T-cell (primary cell): ENCODE results near the gene AMY1B. TPM values are rescaled to one million over a fixed set of nuclear protein-coding genes. Genes with fewer than 3 reads are reported as not detected.
"Not testable (repeated sequence)": the region's sequence is repeated elsewhere in the genome, so short reads cannot be mapped to it uniquely, and the experiment has no call there.

Experiments
- ATAC-seq, 4 experiments: fragments of 200-7000 bp in 3 of 4; fragments of 150-1000 bp in 1 of 4; cut with Tn5 transposase; replicated peaks in 1 of 4; 1 replicate in 3 of 4; 2 replicates in 1 of 4; pipeline ENCODE4 v1.10.0; 2021; ENCODE audit warnings: moderate library complexity in 3 of 4, mild to moderate bottlenecking in 2 of 4, moderate number of reproducible peaks in 1 of 4
- CTCF ChIA-PET, 2 donors: fragments of 300-600 bp; sonication (Branson Sonifier 250); formaldehyde crosslinking; loops; one replicate each; lab custom pipeline; 2022; ENCODE audit warnings: antibody characterized with exemption in 2 of 2; lab: Charles Lee
- POLR2A ChIA-PET, 2 donors: fragments of 300-600 bp; sonication (Branson Sonifier 250); formaldehyde crosslinking; loops; one replicate each; lab custom pipeline; 2022; ENCODE audit warnings: antibody characterized with exemption in 2 of 2; lab: Charles Lee
- DNase-seq, 35 experiments: peaks; one replicate each; pipeline versions ENCODE4 v3.0.0 to v3.0.0-alpha.2; 2013 to 2023
- H3K27ac ChIP-seq: one replicate; pipeline ENCODE4 v1.5.1; 2013; ENCODE audit warnings: low read length
- H3K27me3 ChIP-seq, 2 experiments: replicated peaks in 1 of 2; 1 replicate in 1 of 2; 2 replicates in 1 of 2; pipeline versions ENCODE4 v1.6.1 to v1.7.0; 2013; ENCODE audit warnings: low read length in 1 of 2, mixed read lengths in 1 of 2; ENCODE audit not compliant: control insufficient read depth in 2 of 2, insufficient read depth in 2 of 2; ENCODE audit errors: extremely low read depth in 1 of 2
- H3K36me3 ChIP-seq, 2 donors: 1 replicate in 1 of 2; 2 replicates in 1 of 2; pipeline versions ENCODE4 v1.6.1 to v1.7.0; 2013; ENCODE audit warnings: low read length in 1 of 2; ENCODE audit not compliant: control insufficient read depth in 2 of 2, insufficient read depth in 1 of 2; ENCODE audit errors: extremely low read depth in 1 of 2
- H3K4me1 ChIP-seq, 2 experiments: 1 replicate in 1 of 2; 2 replicates in 1 of 2; pipeline versions ENCODE4 v1.6.1 to v1.7.0; 2013; ENCODE audit warnings: low read length in 2 of 2, mixed read lengths in 1 of 2; ENCODE audit not compliant: insufficient read depth in 2 of 2, control insufficient read depth in 1 of 2; ENCODE audit errors: extremely low read depth in 1 of 2
- H3K4me3 ChIP-seq, 2 donors: 1 replicate in 1 of 2; 2 replicates in 1 of 2; pipeline versions ENCODE4 v1.5.1 to v1.7.0; 2013; ENCODE audit warnings: mild to moderate bottlenecking in 2 of 2, low read length in 1 of 2, moderate library complexity in 1 of 2; ENCODE audit not compliant: control insufficient read depth in 1 of 2; ENCODE audit errors: extremely low read depth in 1 of 2
- H3K9me3 ChIP-seq: 2 replicates; pipeline ENCODE4 v1.7.0; 2013
- H3K27ac Mint-ChIP-seq, 2 donors: one replicate each; pipeline ENCODE4 v1.8.0; 2020 to 2021; ENCODE audit warnings: mild to moderate bottlenecking in 2 of 2, mixed read lengths in 2 of 2
- H3K27me3 Mint-ChIP-seq, 2 donors: one replicate each; pipeline ENCODE4 v1.8.0; 2021 to 2022; ENCODE audit warnings: mixed read lengths in 2 of 2
- H3K36me3 Mint-ChIP-seq: one replicate; pipeline ENCODE4 v1.8.0; 2021; ENCODE audit warnings: mixed read lengths
- H3K4me1 Mint-ChIP-seq, 3 donors: one replicate each; pipeline ENCODE4 v1.8.0; 2020 to 2022; ENCODE audit warnings: mixed read lengths in 3 of 3, mild to moderate bottlenecking in 1 of 3
- H3K4me3 Mint-ChIP-seq, 3 donors: one replicate each; pipeline ENCODE4 v1.8.0; 2020 to 2022; ENCODE audit warnings: mild to moderate bottlenecking in 3 of 3, mixed read lengths in 3 of 3, moderate library complexity in 3 of 3
- H3K9me3 Mint-ChIP-seq, 3 donors: one replicate each; pipeline ENCODE4 v1.8.0; 2020 to 2022; ENCODE audit warnings: mixed read lengths in 3 of 3
- WGBS: methylation state at CpG from one replicate; pipeline ENCODE4 v1.1.5; 2013; ENCODE audit warnings: missing lambda C conversion rate; ENCODE audit not compliant: insufficient coverage; 5-methylcytosine and 5-hydroxymethylcytosine counted together
- total RNA-seq, 35 experiments: library from RNA in 6 of 35; stranded (reverse) in 6 of 35; fragments of 120-200 nt in 1 of 35; gene quantifications; one replicate each; pipeline versions ENCODE4 v1.2.1 to v1.2.4 and lab custom pipeline; 2013 to 2026

AMY1B gene
- total RNA-seq, 5 donors from 2014 or later (not counting 1 experiment from before 2014, with no cell fraction given): not detected

- DNase-seq, H3K4me3 ChIP-seq, H3K4me1 Mint-ChIP-seq, H3K27ac ChIP-seq, H3K27ac Mint-ChIP-seq, H3K36me3 Mint-ChIP-seq, H3K4me1 ChIP-seq, H3K27me3 ChIP-seq, CTCF ChIA-PET, H3K27me3 Mint-ChIP-seq, ATAC-seq, H3K4me3 Mint-ChIP-seq, H3K9me3 Mint-ChIP-seq, H3K36me3 ChIP-seq, H3K9me3 ChIP-seq, POLR2A ChIA-PET: not testable (repeated sequence)
- no CpG with 5 or more reads among the region's 3 CpGs for WGBS
Observed at GRCh38 chr1:103710381-103710780, 14.4 kb upstream of the AMY1B start.

GRCh38 chr1:103707670-103708069 lies 11.7 kb upstream of the AMY1B start:
- DNase-seq, H3K9me3 Mint-ChIP-seq, H3K27ac Mint-ChIP-seq, H3K27ac ChIP-seq, H3K36me3 Mint-ChIP-seq, CTCF ChIA-PET, H3K36me3 ChIP-seq, H3K4me3 Mint-ChIP-seq, H3K27me3 ChIP-seq, ATAC-seq, POLR2A ChIA-PET, H3K4me3 ChIP-seq, H3K4me1 Mint-ChIP-seq, H3K9me3 ChIP-seq, H3K27me3 Mint-ChIP-seq, H3K4me1 ChIP-seq: not testable (repeated sequence)
- no CpG with 5 or more reads among the region's 3 CpGs for WGBS

DNA sequence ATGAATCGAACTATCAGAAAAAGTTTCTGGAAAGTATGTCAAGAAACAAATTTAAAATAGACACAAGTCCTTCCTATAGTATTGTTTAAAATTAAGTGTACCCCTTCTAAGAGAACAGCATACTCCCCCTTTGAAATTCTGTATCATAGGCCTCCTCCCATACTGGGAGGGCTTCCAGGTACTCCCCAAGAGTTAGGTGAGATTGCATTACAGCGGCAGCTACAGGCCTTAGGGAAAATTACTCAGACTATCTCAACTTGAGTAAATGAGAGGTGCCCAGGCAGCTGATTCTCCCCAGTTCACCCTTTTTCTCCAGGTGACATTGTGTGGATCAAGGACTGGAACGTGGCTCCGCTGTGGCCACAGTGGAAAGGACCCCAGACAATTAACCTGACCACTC lies 5.2 kb upstream of the AMY1B start:
- POLR2A ChIA-PET, H3K27ac ChIP-seq: not testable (repeated sequence)

DNA sequence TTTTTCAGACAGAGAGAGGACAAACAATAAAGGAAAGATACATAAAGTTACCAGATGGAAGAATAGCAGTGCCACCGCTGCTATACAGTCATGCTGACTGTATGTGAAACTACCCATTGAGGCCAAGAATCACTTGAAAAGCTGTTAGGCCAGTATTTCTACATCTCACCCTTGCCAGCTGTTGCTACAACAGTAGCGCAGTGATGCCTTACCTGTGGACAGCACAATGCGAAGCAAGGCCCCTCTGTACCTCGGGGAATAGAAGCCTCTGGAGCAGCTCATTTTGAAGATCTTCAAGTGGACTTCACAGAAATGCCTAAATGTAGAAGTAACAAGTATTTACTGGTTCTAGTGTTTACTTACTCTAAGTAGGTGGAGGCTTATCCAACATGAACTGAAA lies 4.7 kb upstream of the AMY1B start:
- H3K36me3 Mint-ChIP-seq, H3K27ac Mint-ChIP-seq, H3K9me3 ChIP-seq, H3K27me3 ChIP-seq, H3K4me1 Mint-ChIP-seq, H3K4me3 ChIP-seq, H3K4me1 ChIP-seq, H3K4me3 Mint-ChIP-seq, DNase-seq, H3K27me3 Mint-ChIP-seq, H3K9me3 Mint-ChIP-seq, POLR2A ChIA-PET, H3K27ac ChIP-seq, H3K36me3 ChIP-seq, ATAC-seq, CTCF ChIA-PET: not testable (repeated sequence)
- no CpG with 5 or more reads among the region's 4 CpGs for WGBS

More for the DNA sequence above, 5.2 kb upstream of the AMY1B start:
- DNase-seq, H3K36me3 ChIP-seq, ATAC-seq, H3K27ac Mint-ChIP-seq, CTCF ChIA-PET, H3K4me3 ChIP-seq, H3K4me3 Mint-ChIP-seq, H3K4me1 Mint-ChIP-seq, H3K9me3 ChIP-seq, H3K27me3 ChIP-seq, H3K4me1 ChIP-seq, H3K36me3 Mint-ChIP-seq, H3K9me3 Mint-ChIP-seq, H3K27me3 Mint-ChIP-seq: not testable (repeated sequence)
- no CpG with 5 or more reads among the region's 4 CpGs for WGBS

DNA sequence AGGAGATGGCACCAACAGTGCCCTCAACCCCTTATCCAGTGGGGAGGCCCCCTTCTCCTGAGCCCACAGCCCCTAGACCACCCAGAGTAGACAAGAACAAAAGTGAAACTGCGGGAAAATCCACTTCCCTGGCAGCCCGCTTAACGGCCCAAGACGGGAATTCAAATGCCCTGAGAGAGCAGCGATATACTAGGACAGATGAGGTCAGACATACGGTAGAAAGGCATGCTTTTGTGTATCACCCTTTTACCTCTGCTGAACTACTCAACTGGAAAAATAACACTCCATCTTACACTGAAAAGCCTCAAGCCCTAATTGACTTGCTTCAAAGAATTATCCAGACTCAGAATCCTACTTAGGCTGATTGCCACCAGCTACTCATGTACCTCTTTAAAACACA lies 1.4 kb upstream of the AMY1B start:
- H3K4me3 Mint-ChIP-seq, H3K36me3 ChIP-seq, H3K9me3 Mint-ChIP-seq, H3K27me3 Mint-ChIP-seq, H3K27ac Mint-ChIP-seq, H3K36me3 Mint-ChIP-seq, H3K4me1 Mint-ChIP-seq, CTCF ChIA-PET, DNase-seq, POLR2A ChIA-PET, H3K9me3 ChIP-seq, H3K4me1 ChIP-seq, H3K27ac ChIP-seq, H3K27me3 ChIP-seq, H3K4me3 ChIP-seq, ATAC-seq: not testable (repeated sequence)
- no CpG with 5 or more reads among the region's 6 CpGs for WGBS

- WGBS: no CpG with 5 or more reads among the region's 3 CpGs
- H3K36me3 ChIP-seq, CTCF ChIA-PET, ATAC-seq, H3K27ac Mint-ChIP-seq, H3K9me3 ChIP-seq, H3K27me3 Mint-ChIP-seq, H3K4me3 Mint-ChIP-seq, H3K4me3 ChIP-seq, H3K9me3 Mint-ChIP-seq, DNase-seq, POLR2A ChIA-PET, H3K27me3 ChIP-seq, H3K4me1 ChIP-seq, H3K27ac ChIP-seq, H3K4me1 Mint-ChIP-seq, H3K36me3 Mint-ChIP-seq: not testable (repeated sequence)
Observed at GRCh38 chr1:103676335-103676734, 19.7 kb downstream of the AMY1B start.

GRCh38 chr1:103655460-103655859 lies 40.5 kb downstream of the AMY1B start, which contains the start of gene AMY1A:
Gene AMY1A (plus strand): TSS chr1:103655760. CDS start chr1:103656331, 571 bp downstream.
- H3K4me1 ChIP-seq, H3K4me1 Mint-ChIP-seq, H3K27me3 Mint-ChIP-seq, H3K27ac ChIP-seq, DNase-seq, H3K4me3 ChIP-seq, H3K27ac Mint-ChIP-seq, ATAC-seq, POLR2A ChIA-PET, H3K9me3 Mint-ChIP-seq, H3K36me3 Mint-ChIP-seq, H3K9me3 ChIP-seq, H3K4me3 Mint-ChIP-seq, H3K36me3 ChIP-seq, H3K27me3 ChIP-seq, CTCF ChIA-PET: not testable (repeated sequence)
- no CpG with 5 or more reads among the region's 5 CpGs for WGBS
